Endothelial cell of umbilical vein (primary cell): ENCODE results near the gene ZBED5.

Experiments used
- CTCF ChIP-seq, 2 donors: IDR thresholded peaks; 1 replicate in 1 of 2; 2 replicates in 1 of 2; pipeline ENCODE4 v1.5.1; 2011; ENCODE audit warnings: low read length in 2 of 2, mild to moderate bottlenecking in 2 of 2, moderate library complexity in 2 of 2, control low read depth in 1 of 2, inconsistent platforms in 1 of 2, low read depth in 1 of 2; ENCODE audit not compliant: insufficient read depth in 1 of 2; ENCODE audit errors: extremely low read depth in 1 of 2
- EZH2 ChIP-seq: IDR thresholded peaks from 2 replicates; pipeline ENCODE4 v1.6.1; 2012; ENCODE audit warnings: borderline replicate concordance, low read depth, mild to moderate bottlenecking, moderate library complexity, low read length, inconsistent platforms; ENCODE audit not compliant: severe bottlenecking
- JUN ChIP-seq: IDR thresholded peaks from 2 replicates; pipeline ENCODE4 v1.6.1; 2011; ENCODE audit warnings: borderline replicate concordance, low read depth; ENCODE audit not compliant: insufficient read length, insufficient read depth
- POLR2AphosphoS5 ChIP-seq: IDR thresholded peaks from 2 replicates; pipeline ENCODE4 v1.6.1; 2012; ENCODE audit warnings: low read depth, mild to moderate bottlenecking, control low read depth, low read length, moderate library complexity; ENCODE audit not compliant: insufficient read depth

DNA sequence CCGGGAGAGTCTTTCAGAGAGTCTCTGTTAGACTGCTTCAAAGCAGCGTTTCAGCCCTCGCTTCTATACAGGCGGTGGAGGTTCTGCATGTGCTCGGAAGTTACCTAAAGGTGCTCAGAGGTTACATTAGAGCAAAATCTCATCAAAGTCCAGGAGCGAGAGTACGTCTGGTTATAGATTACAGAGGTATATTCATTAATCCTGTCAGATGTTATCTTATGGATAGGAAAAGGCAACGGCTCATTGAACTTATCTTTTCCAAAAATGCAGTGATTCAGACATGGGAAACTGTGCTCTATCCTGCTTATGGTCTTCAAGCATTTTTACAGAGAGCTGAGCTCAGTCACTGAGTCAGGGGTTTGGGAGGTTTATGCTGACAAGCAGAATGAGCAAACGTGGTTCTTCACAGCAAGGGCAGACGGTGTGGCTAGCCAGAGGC, 9.1 kb upstream of the ZBED5 start:
- TF ChIP-seq CTCF (IDR thresholded peaks at IDR 0.05; ENCODE audit: extremely low read depth in 1 of 2, insufficient read depth in 1 of 2, low read depth in 1 of 2, low read length in 2 of 2) (no peak), POLR2AphosphoS5 (no peak), EZH2 (no peak), JUN (no peak)
